Testis (tissue), 3 donors: ENCODE measurements around the gene GRIN3B. TPM values are rescaled to one million over a fixed set of nuclear protein-coding genes. Genes with fewer than 3 reads are reported as not detected.

Source experiments
- DNase-seq: peaks from one replicate; pipeline ENCODE4 v3.0.0-alpha.2; 2019
- H3K27ac ChIP-seq, 2 donors: fragments of 200-600 bp; sonication (generic); one replicate each; pipeline ENCODE4 v1.5.1; 2019
- H3K27me3 ChIP-seq: fragments of 200-600 bp; sonication (generic); one replicate; pipeline ENCODE4 v1.5.1; 2019
- H3K36me3 ChIP-seq: fragments of 200-600 bp; sonication (generic); one replicate; pipeline ENCODE4 v1.5.1; 2017; ENCODE audit warnings: low read depth; ENCODE audit errors: missing control alignments
- H3K4me1 ChIP-seq: fragments of 200-600 bp; sonication (generic); one replicate; pipeline ENCODE4 v1.5.1; 2019
- H3K4me3 ChIP-seq, 2 donors: fragments of 200-600 bp; sonication (generic); one replicate each; pipeline ENCODE4 v1.5.1; 2017 to 2019
- H3K9me3 ChIP-seq: fragments of 200-600 bp; sonication (generic); one replicate; pipeline ENCODE4 v1.5.1; 2017
- CTCF ChIP-seq, 3 experiments: fragments of 450-650 bp in 2 of 3; fragments of 200-600 bp in 1 of 3; sonication (generic) in 1 of 3; IDR thresholded peaks; one replicate each; pipeline ENCODE4 v1.5.1; 2016 to 2019; ENCODE audit warnings: antibody characterized with exemption in 3 of 3, mild to moderate bottlenecking in 2 of 3, moderate library complexity in 1 of 3
- POLR2A ChIP-seq: fragments of 450-650 bp; IDR thresholded peaks from one replicate; pipeline ENCODE4 v1.6.1; 2017; ENCODE audit warnings: antibody characterized with exemption, mild to moderate bottlenecking, moderate library complexity
- WGBS, 2 donors: methylation state at CpG; one replicate each; pipeline ENCODE4 v1.1.5; 2018; 5-methylcytosine and 5-hydroxymethylcytosine counted together
- intact Hi-C: fragments of 100-400 bp; cut with DNase I; formaldehyde crosslinking; loops from one replicate; pipeline ENCODE4 v1.15.1; 2023; ENCODE audit warnings: low total_unique reads
- polyA plus RNA-seq: library from polyadenylated mRNA; stranded (reverse); fragments of 350-450 nt; fragmentation: Illumina TruSeq; extraction: RNeasy Lipid Tissue Mini Kit (QIAGEN cat#74804); gene quantifications from one replicate; pipeline ENCODE4 v1.2.3, GENCODE V29; 2014; ENCODE audit warnings: low read depth, low replicate concordance; ENCODE audit not compliant: insufficient read depth
- total RNA-seq, 2 donors: library from RNA; depleted of rRNA; stranded (reverse); fragments of >200 nt; gene quantifications; one replicate each; pipeline ENCODE4 v1.2.3, GENCODE V29; 2016

GRIN3B gene
- total and polyA plus RNA-seq, 3 donors from 2014 or later: 1.1 to 2.4 (median 1.3) TPM

DNA sequence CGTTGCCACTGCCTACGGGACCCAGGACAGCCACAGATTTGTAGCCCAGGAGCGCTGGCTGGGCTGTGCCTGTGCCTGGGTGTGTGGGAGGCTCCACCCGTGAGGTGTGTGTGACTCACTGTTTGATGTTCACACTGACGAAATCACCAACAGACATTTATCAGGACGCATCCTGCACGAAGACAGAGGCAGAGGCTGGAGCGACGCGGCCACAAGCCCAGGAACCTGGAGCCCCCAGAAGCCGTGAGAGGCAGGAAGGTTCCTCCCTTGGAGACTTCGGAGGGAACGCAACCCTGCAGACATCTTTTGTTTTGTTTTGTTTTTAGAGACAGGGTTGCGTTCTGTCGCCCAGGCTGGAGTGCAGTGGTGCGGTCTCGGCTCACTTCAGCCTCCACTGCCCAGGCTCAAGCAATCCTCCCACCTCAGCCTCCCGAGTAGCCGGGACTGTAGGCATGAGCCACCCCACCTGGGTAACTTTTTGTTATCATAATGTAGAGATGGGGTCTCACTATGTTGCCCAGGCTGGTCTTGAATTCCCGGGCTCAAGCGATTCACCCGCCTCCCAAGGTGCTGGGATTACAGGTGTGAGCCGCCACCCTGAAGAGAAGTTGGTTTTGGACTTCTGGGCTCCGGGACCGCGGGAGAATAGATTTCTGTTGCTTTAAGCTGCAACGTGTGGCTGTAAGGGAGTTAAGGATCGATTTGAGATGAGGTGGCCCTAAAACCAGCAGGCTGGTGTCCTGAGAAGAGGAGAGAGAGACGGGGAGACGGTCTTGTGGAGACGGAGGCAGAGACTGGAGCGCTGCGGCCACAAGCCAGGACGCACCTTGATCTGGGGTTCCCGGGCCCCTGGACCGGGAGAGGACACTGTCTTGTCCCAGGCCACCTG lies 41.0 kb upstream of the GRIN3B start:
- no peaks in the 10 kb centered on the region for H3K4me1 ChIP-seq
- no peak overlapping the region for H3K27ac ChIP-seq
- no peak overlapping the region for H3K4me3 ChIP-seq
- WGBS, 2 donors: 84 to 91% methylated on average over 34 to 36 of the region's 36 CpGs
- no peaks in the 10 kb centered on the region for H3K36me3 ChIP-seq
- intact Hi-C loops: no loop called here
- TF ChIP-seq CTCF (IDR thresholded peaks at IDR 0.05) (no peak), POLR2A (no peak)
- no peaks in the 10 kb centered on the region for H3K27me3 ChIP-seq
- no peaks in the 10 kb centered on the region for H3K9me3 ChIP-seq
- DNase-seq: no peak

DNA sequence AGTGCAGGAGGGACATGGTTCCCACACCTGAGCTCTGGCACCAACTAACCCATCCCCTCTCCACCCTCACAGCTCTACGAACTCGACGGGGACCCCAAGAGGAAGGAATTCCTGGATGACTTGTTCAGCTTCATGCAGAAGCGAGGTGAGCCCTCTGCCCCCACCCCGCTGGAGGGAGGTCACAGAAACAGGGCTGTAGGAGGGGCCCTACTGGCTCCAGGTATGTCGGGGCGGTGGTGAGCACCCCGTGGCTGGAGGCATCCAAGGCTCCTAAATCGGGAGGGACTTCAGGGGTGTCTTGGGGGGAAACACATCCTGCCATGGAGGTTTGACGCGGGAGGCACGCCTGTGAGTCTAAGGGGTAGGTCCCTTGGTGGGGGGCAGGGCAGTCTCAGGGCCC lies 40.2 kb upstream of the GRIN3B start:
- WGBS, 2 donors: 62 to 67% methylated on average over 12 of the region's 12 CpGs
- Histone ChIP-seq H3K4me1 (no peaks in the 10 kb centered on the region), H3K36me3 (no peaks in the 10 kb centered on the region), H3K27me3 (no peaks in the 10 kb centered on the region), H3K4me3 (no peak overlapping the region), H3K9me3 (no peaks in the 10 kb centered on the region), H3K27ac (no peak overlapping the region)
- intact Hi-C loops: no loop called here
- DNase-seq: no peak
- TF ChIP-seq CTCF (IDR thresholded peaks at IDR 0.05) (no peak), POLR2A (no peak)

GRCh38 chr19:960601-960938 lies 39.6 kb upstream of the GRIN3B start:
- no peaks in the 10 kb centered on the region for H3K36me3 ChIP-seq

DNA sequence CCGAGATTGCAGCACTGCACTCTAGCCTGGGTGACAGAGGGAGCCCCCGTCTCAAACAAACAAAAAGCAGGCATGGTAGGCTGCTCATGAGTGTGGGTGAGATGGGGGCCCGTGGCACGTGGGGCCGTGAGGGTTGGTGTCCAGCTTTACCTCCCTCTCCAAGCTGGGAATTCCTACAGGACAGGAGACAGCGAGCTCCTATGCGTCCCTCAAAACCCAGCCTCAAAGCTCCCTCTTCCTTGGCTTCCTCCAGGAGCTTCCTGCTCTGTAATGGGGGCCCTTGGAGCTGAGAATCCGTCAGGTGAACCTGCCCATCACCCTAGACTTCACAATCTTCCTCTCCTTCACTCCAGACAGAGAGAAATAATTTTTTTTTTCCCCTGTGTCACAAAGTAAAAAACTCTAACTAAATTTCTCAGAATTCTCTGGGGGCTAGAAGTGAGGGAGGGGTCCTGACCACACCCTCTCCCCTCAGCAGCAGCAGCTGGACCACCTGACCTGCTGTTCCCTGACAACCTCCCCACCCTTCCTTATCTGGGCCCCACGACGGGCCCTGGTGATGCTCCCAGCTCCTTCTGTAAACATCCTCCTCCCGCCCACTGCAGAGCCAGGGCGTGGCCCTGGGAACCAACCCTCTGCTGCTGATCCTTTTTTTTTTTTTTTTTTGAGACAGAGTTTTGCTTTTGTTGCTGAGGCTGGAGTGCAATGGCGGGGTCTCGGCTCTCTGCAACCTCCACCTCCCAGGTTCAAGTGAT lies 38.2 kb upstream of the GRIN3B start:
- H3K27ac ChIP-seq: no peak overlapping the region
- no peaks in the 10 kb centered on the region for H3K27me3 ChIP-seq
- no peaks in the 10 kb centered on the region for H3K9me3 ChIP-seq
- TF ChIP-seq POLR2A: no peak
- TF ChIP-seq CTCF (IDR thresholded peaks at IDR 0.05): no peak
- DNase-seq: no peak
- intact Hi-C loops: no loop called here
- WGBS, 2 donors: 77 to 78% methylated on average over 12 to 14 of the region's 14 CpGs
- no peaks in the 10 kb centered on the region for H3K4me1 ChIP-seq
- no peaks in the 10 kb centered on the region for H3K36me3 ChIP-seq
- no peak overlapping the region for H3K4me3 ChIP-seq

More at GRCh38 chr19:960601-960938, 39.6 kb upstream of the GRIN3B start:
- H3K4me3 ChIP-seq: no peak overlapping the region
- DNase-seq: no peak
- no peak for TF ChIP-seq POLR2A
- H3K4me1 ChIP-seq: no peaks in the 10 kb centered on the region
- H3K9me3 ChIP-seq: no peaks in the 10 kb centered on the region
- intact Hi-C loops: no loop called here
- H3K27me3 ChIP-seq: no peaks in the 10 kb centered on the region
- no peak overlapping the region for H3K27ac ChIP-seq
- 83 to 91% methylated on average over 3 to 8 of the region's 8 CpGs for whole genome bisulfite sequencing, 2 donors

GRCh38 chr19:962683-963400 lies 37.4 kb upstream of the GRIN3B start:
- Histone ChIP-seq H3K27ac (no peak overlapping the region), H3K27me3 (no peaks in the 10 kb centered on the region), H3K36me3 (no peaks in the 10 kb centered on the region), H3K4me3 (no peak overlapping the region), H3K4me1 (no peaks in the 10 kb centered on the region), H3K9me3 (no peaks in the 10 kb centered on the region)
- 89 to 93% methylated on average over 14 to 31 of the region's 31 CpGs for WGBS, 2 donors
- TF ChIP-seq POLR2A (no peak), CTCF (IDR thresholded peaks at IDR 0.05) (no peak)
- no peak for DNase-seq
- intact Hi-C loops: no loop called here
